BJ (cell line): ENCODE measurements around the gene RAB11FIP4. TPM values are rescaled to one million over a fixed set of nuclear protein-coding genes. Genes with fewer than 3 reads are reported as not detected.

ENCODE experiments used
- CTCF ChIA-PET: fragments of 350-600 bp; formaldehyde crosslinking; extraction: SDS; loops from one replicate; lab custom pipeline; 2021; ENCODE audit warnings: antibody characterized with exemption, inconsistent platforms; lab: Yijun Ruan, JAX
- POLR2A ChIA-PET: fragments of 300-600 bp; sonication (Branson Sonifier 250); formaldehyde crosslinking; extraction: SDS; loops from one replicate; lab custom pipeline; 2021; ENCODE audit warnings: antibody characterized with exemption; lab: Charles Lee
- DNase-seq: peaks from one replicate; pipeline ENCODE4 v3.0.0-alpha.2; 2011; ENCODE audit warnings: low read depth
- H3K27me3 ChIP-seq: 2 replicates; pipeline ENCODE4 v1.6.0; 2011; ENCODE audit warnings: low read length; ENCODE audit not compliant: control insufficient read depth, insufficient read depth
- H3K36me3 ChIP-seq: 2 replicates; pipeline ENCODE4 v1.5.1; 2011; ENCODE audit warnings: low read length; ENCODE audit not compliant: control insufficient read depth, insufficient read depth
- H3K4me3 ChIP-seq: 2 replicates; pipeline ENCODE4 v1.5.1; 2011; ENCODE audit warnings: low read depth, mild to moderate bottlenecking, control low read depth, low read length
- CTCF ChIP-seq: IDR thresholded peaks from 2 replicates; pipeline ENCODE4 v1.5.1; 2011; ENCODE audit warnings: low read depth, mild to moderate bottlenecking, control low read depth, inconsistent platforms, low read length, moderate library complexity; ENCODE audit not compliant: insufficient read depth
- polyA plus RNA-seq: library from polyadenylated mRNA; depleted of rRNA; stranded (reverse); fragments of >200 nt; gene quantifications from 2 replicates; pipeline ENCODE4 v1.2.3, GENCODE V29; 2011

The RAB11FIP4 gene
- polyA plus RNA-seq, 1 experiment, result 0.15 TPM

GRCh38 chr17:31401456-31402254 lies 10.2 kb downstream of the RAB11FIP4 start:
- no peak for DNase-seq
- ChIA-PET CTCF (interaction anchor here (1.4 kb wide), 1 partner anchor 12 kb away, joined by 4 read pairs; no protein-coding TSS in a partner anchor), POLR2A (no interaction called here)
- Histone ChIP-seq H3K36me3 (no peaks in the 10 kb centered on the region), H3K4me3 (no peak overlapping the region), H3K27me3 (peaks cover 9% of the 10 kb centered on the region)
- TF ChIP-seq CTCF, result no peak

GRCh38 chr17:31404028-31404949 lies 12.8 kb downstream of the RAB11FIP4 start:
- no peak for TF ChIP-seq CTCF
- ChIA-PET POLR2A (no interaction called here), CTCF (no interaction called here)
- Histone ChIP-seq H3K4me3 (no peak overlapping the region), H3K27me3 (peaks cover 8% of the 10 kb centered on the region), H3K36me3 (no peaks in the 10 kb centered on the region)
- DNase-seq, result no peak

GRCh38 chr17:31405890-31406371 lies 14.5 kb downstream of the RAB11FIP4 start:
- ChIA-PET CTCF (no interaction called here), POLR2A (no interaction called here)

GRCh38 chr17:31408586-31408985 lies 17.1 kb downstream of the RAB11FIP4 start:
- H3K36me3 ChIP-seq, result no peaks in the 10 kb centered on the region
- TF ChIP-seq CTCF, result no peak
- CTCF ChIA-PET, result no interaction called here
- DNase-seq, result no peak
- no peak overlapping the region for H3K4me3 ChIP-seq
- H3K27me3 ChIP-seq, result peaks cover 8% of the 10 kb centered on the region
- POLR2A ChIA-PET, result no interaction called here

More at GRCh38 chr17:31405890-31406371, 14.5 kb downstream of the RAB11FIP4 start:
- no peaks in the 10 kb centered on the region for H3K36me3 ChIP-seq
- TF ChIP-seq CTCF, result no peak
- no peak overlapping the region for H3K4me3 ChIP-seq
- no peak for DNase-seq
- peaks cover 8% of the 10 kb centered on the region for H3K27me3 ChIP-seq
